ENCODE data around the gene REST.
"Not testable (repeated sequence)": the region's sequence is repeated elsewhere in the genome, so short reads cannot be mapped to it uniquely, and the experiment has no call there.

REST gene

GRCh38 chr4:56908206-56909085 lies 746 bp downstream of the REST start:
- DNase-seq (ENCODE audit: low read depth) = peak; percentile 59

GRCh38 chr4:56909086-56909894 lies 1.6 kb downstream of the REST start:
- DNase-seq (ENCODE audit: low read depth) = peak; percentile 31

- DNase-seq (ENCODE audit: low read depth) = no peak
These were observed 2.7 kb downstream of the REST start for GRCh38 chr4:56910172-56910967.

GRCh38 chr4:56914336-56914735 lies 6.6 kb downstream of the REST start:
- no peak for DNase-seq (ENCODE audit: low read depth)

- not testable (repeated sequence) for DNase-seq (ENCODE audit: low read depth)
These were observed 7.3 kb downstream of the REST start for GRCh38 chr4:56914977-56915376.

GRCh38 chr4:56927196-56927595 lies 19.5 kb downstream of the REST start:
- DNase-seq (ENCODE audit: low read depth) = no peak

GRCh38 chr4:56930638-56931037 lies 22.9 kb downstream of the REST start:
- no peak for DNase-seq (ENCODE audit: low read depth)

- no peak for DNase-seq (ENCODE audit: low read depth)
These were observed 24.2 kb downstream of the REST start for GRCh38 chr4:56931924-56932323.

- DNase-seq (ENCODE audit: low read depth) = no peak
These were observed 29.6 kb downstream of the REST start for GRCh38 chr4:56937262-56937661.

GRCh38 chr4:56939826-56940225 lies 32.1 kb downstream of the REST start:
- not testable (repeated sequence) for DNase-seq (ENCODE audit: low read depth)

- no peak for DNase-seq (ENCODE audit: low read depth)
These were observed 32.7 kb downstream of the REST start for GRCh38 chr4:56940403-56940802.

GRCh38 chr4:56940971-56941370 lies 33.3 kb downstream of the REST start:
- DNase-seq (ENCODE audit: low read depth) = no peak

GRCh38 chr4:56941403-56941802 lies 33.7 kb downstream of the REST start:
- no peak for DNase-seq (ENCODE audit: low read depth)

GRCh38 chr4:56953680-56954520 lies 46.2 kb downstream of the REST start:
- DNase-seq (ENCODE audit: low read depth) = no peak

GRCh38 chr4:56958111-56958517 lies 50.4 kb downstream of the REST start:
- DNase-seq (ENCODE audit: low read depth) = no peak

GRCh38 chr4:56959100-56959499 lies 51.4 kb downstream of the REST start:
- DNase-seq (ENCODE audit: low read depth) = no peak

- DNase-seq (ENCODE audit: low read depth) = no peak
These were observed 53.4 kb downstream of the REST start for GRCh38 chr4:56961107-56961500.

- no peak for DNase-seq (ENCODE audit: low read depth)
These were observed 63.7 kb downstream of the REST start for GRCh38 chr4:56971383-56971782.

- no peak for DNase-seq (ENCODE audit: low read depth)
These were observed 64.7 kb downstream of the REST start for GRCh38 chr4:56972389-56972788.

- no peak for DNase-seq (ENCODE audit: low read depth)
These were observed 65.1 kb downstream of the REST start for GRCh38 chr4:56972809-56973208.

GRCh38 chr4:56973336-56973735 lies 65.6 kb downstream of the REST start:
- DNase-seq (ENCODE audit: low read depth) = no peak
